ENCODE measurements around the gene SAP30BP. TPM values are rescaled to one million over a fixed set of nuclear protein-coding genes. Genes with fewer than 3 reads are reported as not detected.

Gene SAP30BP
- polyA plus RNA-seq, 1 donor from 2014 or later, result 119 TPM

- Mint-ChIP-seq H3K9me3 (no peaks in the 10 kb centered on the region), H3K27me3 (peaks cover 2% of the 10 kb centered on the region), H3K27ac (no peak overlapping the region), H3K36me3 (no peaks in the 10 kb centered on the region), H3K4me3 (no peak overlapping the region), H3K4me1 (peaks cover 7 to 15% (median 8%) of the 10 kb centered on the region in 3 donors)
Measured at GRCh38 chr17:75737133-75737962, 70.2 kb downstream of the SAP30BP start.

GRCh38 chr17:75738218-75738802 lies 71.2 kb downstream of the SAP30BP start:
- Mint-ChIP-seq H3K4me1 (peaks cover 7 to 15% (median 8%) of the 10 kb centered on the region in 3 donors), H3K27ac (peak overlapping the region in 1 of 3 donors; percentile 86), H3K36me3 (no peaks in the 10 kb centered on the region), H3K27me3 (peaks cover 2% of the 10 kb centered on the region), H3K9me3 (no peaks in the 10 kb centered on the region), H3K4me3 (no peak overlapping the region)

GRCh38 chr17:75739174-75739573 lies 72.0 kb downstream of the SAP30BP start:
- Mint-ChIP-seq H3K27me3 (peaks cover 2% of the 10 kb centered on the region), H3K36me3 (no peaks in the 10 kb centered on the region), H3K9me3 (no peaks in the 10 kb centered on the region), H3K27ac (no peak overlapping the region), H3K4me3 (no peak overlapping the region), H3K4me1 (peaks cover 6 to 15% (median 8%) of the 10 kb centered on the region in 3 donors)

GRCh38 chr17:75739801-75740200 lies 72.7 kb downstream of the SAP30BP start:
- H3K4me1 Mint-ChIP-seq, result peaks cover under 1 to 9% (median 2%) of the 10 kb centered on the region in 3 donors
- no peak overlapping the region for H3K27ac Mint-ChIP-seq
- H3K27me3 Mint-ChIP-seq, result peaks cover 2% of the 10 kb centered on the region
- H3K9me3 Mint-ChIP-seq, result no peaks in the 10 kb centered on the region
- peak overlapping the region in 1 of 4 donors; percentile 17 for H3K4me3 Mint-ChIP-seq
- H3K36me3 Mint-ChIP-seq, result no peaks in the 10 kb centered on the region

- H3K4me3 Mint-ChIP-seq, result peak overlapping the region in 1 of 4 donors; percentile 72
- H3K27me3 Mint-ChIP-seq, result peaks cover 2% of the 10 kb centered on the region
- no peak overlapping the region for H3K27ac Mint-ChIP-seq
- no peaks in the 10 kb centered on the region for H3K9me3 Mint-ChIP-seq
- peaks cover 0 to 8% (median 2%) of the 10 kb centered on the region in 3 donors for H3K4me1 Mint-ChIP-seq
- no peaks in the 10 kb centered on the region for H3K36me3 Mint-ChIP-seq
Measured at GRCh38 chr17:75740215-75740614, 73.1 kb downstream of the SAP30BP start.

- peaks cover 2% of the 10 kb centered on the region for H3K27me3 Mint-ChIP-seq
- no peak overlapping the region for H3K4me3 Mint-ChIP-seq
- H3K27ac Mint-ChIP-seq, result no peak overlapping the region
- H3K4me1 Mint-ChIP-seq, result peaks cover 0 to 8% (median under 1%) of the 10 kb centered on the region in 3 donors
- no peaks in the 10 kb centered on the region for H3K36me3 Mint-ChIP-seq
- no peaks in the 10 kb centered on the region for H3K9me3 Mint-ChIP-seq
Measured at GRCh38 chr17:75740631-75741077, 73.5 kb downstream of the SAP30BP start.

GRCh38 chr17:75742337-75742736 lies 75.2 kb downstream of the SAP30BP start:
- Mint-ChIP-seq H3K4me3 (no peak overlapping the region), H3K9me3 (no peaks in the 10 kb centered on the region), H3K27ac (no peak overlapping the region), H3K27me3 (no peaks in the 10 kb centered on the region), H3K36me3 (no peaks in the 10 kb centered on the region), H3K4me1 (peaks cover 0 to 4% (median 0%) of the 10 kb centered on the region in 3 donors)

GRCh38 chr17:75743625-75744206 lies 76.6 kb downstream of the SAP30BP start:
- H3K27ac Mint-ChIP-seq, result no peak overlapping the region
- no peaks in the 10 kb centered on the region for H3K9me3 Mint-ChIP-seq
- H3K4me1 Mint-ChIP-seq, result peaks cover 3 to 6% (median 3%) of the 10 kb centered on the region in 3 donors
- H3K36me3 Mint-ChIP-seq, result no peaks in the 10 kb centered on the region
- H3K4me3 Mint-ChIP-seq, result no peak overlapping the region
- no peaks in the 10 kb centered on the region for H3K27me3 Mint-ChIP-seq

GRCh38 chr17:75748706-75749105 lies 81.6 kb downstream of the SAP30BP start:
- H3K9me3 Mint-ChIP-seq, result no peaks in the 10 kb centered on the region

GRCh38 chr17:75749545-75750389 lies 82.6 kb downstream of the SAP30BP start:
- peak overlapping the region; percentile 11 to 38 (median 18) for H3K4me3 Mint-ChIP-seq
- H3K9me3 Mint-ChIP-seq, result no peaks in the 10 kb centered on the region
- H3K4me1 Mint-ChIP-seq, result peaks cover 13 to 15% (median 15%) of the 10 kb centered on the region in 3 donors
- no peaks in the 10 kb centered on the region for H3K27me3 Mint-ChIP-seq
- peak overlapping the region in 1 of 3 donors; percentile 22 for H3K27ac Mint-ChIP-seq
- no peaks in the 10 kb centered on the region for H3K36me3 Mint-ChIP-seq

More at GRCh38 chr17:75748706-75749105, 81.6 kb downstream of the SAP30BP start:
- H3K27me3 Mint-ChIP-seq, result no peaks in the 10 kb centered on the region
- H3K27ac Mint-ChIP-seq, result no peak overlapping the region
- H3K36me3 Mint-ChIP-seq, result no peaks in the 10 kb centered on the region
- H3K4me1 Mint-ChIP-seq, result peaks cover 10 to 15% (median 12%) of the 10 kb centered on the region in 3 donors
- H3K4me3 Mint-ChIP-seq, result no peak overlapping the region

- Mint-ChIP-seq H3K9me3 (no peaks in the 10 kb centered on the region), H3K4me1 (peaks cover 15 to 17% (median 15%) of the 10 kb centered on the region in 3 donors), H3K27me3 (no peaks in the 10 kb centered on the region), H3K27ac (peak overlapping the region in 2 of 3 donors; percentile 27 to 45), H3K36me3 (no peaks in the 10 kb centered on the region), H3K4me3 (peak overlapping the region in 1 of 4 donors; percentile 20)
Measured at GRCh38 chr17:75750661-75751423, 83.7 kb downstream of the SAP30BP start.

GRCh38 chr17:75751676-75752404 lies 84.7 kb downstream of the SAP30BP start:
- no peaks in the 10 kb centered on the region for H3K27me3 Mint-ChIP-seq
- H3K36me3 Mint-ChIP-seq, result no peaks in the 10 kb centered on the region
- peak overlapping the region in 1 of 4 donors; percentile 20 for H3K4me3 Mint-ChIP-seq
- H3K27ac Mint-ChIP-seq, result peak overlapping the region in 1 of 3 donors; percentile 27
- peaks cover 15 to 17% (median 15%) of the 10 kb centered on the region in 3 donors for H3K4me1 Mint-ChIP-seq
- no peaks in the 10 kb centered on the region for H3K9me3 Mint-ChIP-seq

GRCh38 chr17:75752405-75752709 lies 85.2 kb downstream of the SAP30BP start:
- Mint-ChIP-seq H3K4me3 (peak overlapping the region in 3 of 4 donors; percentile 13 to 73 (median 16)), H3K4me1 (peaks cover 15 to 17% (median 15%) of the 10 kb centered on the region in 3 donors), H3K27ac (no peak overlapping the region), H3K27me3 (no peaks in the 10 kb centered on the region), H3K9me3 (no peaks in the 10 kb centered on the region), H3K36me3 (no peaks in the 10 kb centered on the region)

Measured in IgD-negative memory B cell (primary cell).